Astrocyte (in vitro differentiated cells and primary cell): ENCODE results near the gene NBR1. TPM values are rescaled to one million over a fixed set of nuclear protein-coding genes. Genes with fewer than 3 reads are reported as not detected.

Experiments used
- DNase-seq: peaks from one replicate; pipeline ENCODE4 v3.0.0-alpha.2; 2010; ENCODE audit warnings: low read depth
- FAIRE-seq: peaks from 2 replicates; lab custom pipeline; 2011; peaks lifted over from hg19 to GRCh38; lab: Jason Lieb, UNC
- H2AFZ ChIP-seq: 2 replicates; pipeline ENCODE4 v1.6.0; 2012; ENCODE audit warnings: low read depth, low read length, inconsistent platforms
- H3K27ac ChIP-seq: 2 replicates; pipeline ENCODE4 v1.5.1; 2011; ENCODE audit warnings: low read depth, low read length, inconsistent platforms
- H3K27me3 ChIP-seq: 2 replicates; pipeline ENCODE4 v1.6.0; 2011; ENCODE audit warnings: low read length, inconsistent platforms; ENCODE audit not compliant: insufficient read depth
- H3K36me3 ChIP-seq: 2 replicates; pipeline ENCODE4 v1.5.1; 2011; ENCODE audit warnings: low read length, inconsistent platforms; ENCODE audit not compliant: insufficient read depth
- H3K4me1 ChIP-seq: 2 replicates; pipeline ENCODE4 v1.5.1; 2011; ENCODE audit warnings: low read length, inconsistent platforms; ENCODE audit not compliant: insufficient read depth
- H3K4me2 ChIP-seq: 2 replicates; pipeline ENCODE4 v1.6.0; 2012; ENCODE audit warnings: low read length, inconsistent platforms
- H3K4me3 ChIP-seq: 2 replicates; pipeline ENCODE4 v1.5.1; 2011; ENCODE audit warnings: low read depth, mild to moderate bottlenecking, low read length, inconsistent platforms; ENCODE audit not compliant: insufficient read depth
- H3K79me2 ChIP-seq: 2 replicates; pipeline ENCODE4 v1.6.0; 2012; ENCODE audit warnings: mild to moderate bottlenecking, low read length, inconsistent platforms; ENCODE audit not compliant: insufficient read depth
- H3K9ac ChIP-seq: 2 replicates; pipeline ENCODE4 v1.6.0; 2012; ENCODE audit warnings: mild to moderate bottlenecking, low read length, inconsistent platforms
- H3K9me3 ChIP-seq: 2 replicates; pipeline ENCODE4 v1.5.1; 2012; ENCODE audit warnings: low read depth, mild to moderate bottlenecking, low read length, inconsistent platforms; ENCODE audit not compliant: insufficient read depth
- H4K20me1 ChIP-seq: 2 replicates; pipeline ENCODE4 v1.6.0; 2012; ENCODE audit warnings: low read length, inconsistent platforms; ENCODE audit not compliant: insufficient read depth
- H3K27ac Mint-ChIP-seq: one replicate; pipeline ENCODE4 v1.8.0; 2021; ENCODE audit warnings: mild to moderate bottlenecking, mixed read lengths; ENCODE audit not compliant: unreplicated experiment
- H3K27me3 Mint-ChIP-seq: one replicate; pipeline ENCODE4 v1.8.0; 2021; ENCODE audit warnings: low read depth, mixed read lengths; ENCODE audit not compliant: unreplicated experiment
- H3K36me3 Mint-ChIP-seq: one replicate; pipeline ENCODE4 v1.8.0; 2021; ENCODE audit warnings: low read depth, mixed read lengths; ENCODE audit not compliant: unreplicated experiment
- H3K4me1 Mint-ChIP-seq: one replicate; pipeline ENCODE4 v1.8.0; 2021; ENCODE audit warnings: low read depth, mixed read lengths; ENCODE audit not compliant: unreplicated experiment
- H3K4me3 Mint-ChIP-seq: one replicate; pipeline ENCODE4 v1.8.0; 2021; ENCODE audit warnings: mild to moderate bottlenecking, moderate library complexity, mixed read lengths; ENCODE audit not compliant: unreplicated experiment
- H3K9me3 Mint-ChIP-seq: one replicate; pipeline ENCODE4 v1.8.0; 2021; ENCODE audit warnings: mild to moderate bottlenecking, mixed read lengths; ENCODE audit not compliant: unreplicated experiment
- CTCF ChIP-seq: IDR thresholded peaks from 2 replicates; pipeline ENCODE4 v1.5.1; 2011; ENCODE audit warnings: low read depth, mild to moderate bottlenecking, inconsistent platforms, low read length, moderate library complexity; ENCODE audit not compliant: insufficient read depth
- EZH2 ChIP-seq: IDR thresholded peaks from 2 replicates; pipeline ENCODE4 v1.6.1; 2012; ENCODE audit warnings: mild to moderate bottlenecking, low read length, inconsistent platforms; ENCODE audit not compliant: insufficient read depth
- total RNA-seq: library from RNA; stranded (reverse); gene quantifications from 2 replicates; pipeline ENCODE4 v1.2.1, GENCODE V29; 2021

NBR1 gene
- total RNA-seq, 1 donor from 2014 or later, result 46.8 TPM

- Histone ChIP-seq H4K20me1 (peaks cover 15% of the 10 kb centered on the region), H2AFZ (no peak overlapping the region), H3K79me2 (peaks cover 16% of the 10 kb centered on the region), H3K4me2 (peak overlapping the region; percentile 91), H3K9me3 (no peaks in the 10 kb centered on the region), H3K36me3 (peaks cover 32% of the 10 kb centered on the region), H3K9ac (peak overlapping the region; percentile 91), H3K27ac (no peak overlapping the region), H3K4me1 (peaks cover 11% of the 10 kb centered on the region), H3K27me3 (no peaks in the 10 kb centered on the region), H3K4me3 (peak overlapping the region; percentile 83)
- FAIRE-seq (no peak), DNase-seq (no peak)
- Mint-ChIP-seq H3K4me3 (peak overlapping the region; percentile 94), H3K4me1 (peaks cover 10% of the 10 kb centered on the region), H3K9me3 (no peaks in the 10 kb centered on the region), H3K36me3 (peaks cover 19% of the 10 kb centered on the region), H3K27ac (peak overlapping the region; percentile 98), H3K27me3 (no peaks in the 10 kb centered on the region)
- TF ChIP-seq EZH2 (no peak), CTCF (no peak)
Measured at GRCh38 chr17:43212641-43213490, 41.9 kb downstream of the NBR1 start.

DNA sequence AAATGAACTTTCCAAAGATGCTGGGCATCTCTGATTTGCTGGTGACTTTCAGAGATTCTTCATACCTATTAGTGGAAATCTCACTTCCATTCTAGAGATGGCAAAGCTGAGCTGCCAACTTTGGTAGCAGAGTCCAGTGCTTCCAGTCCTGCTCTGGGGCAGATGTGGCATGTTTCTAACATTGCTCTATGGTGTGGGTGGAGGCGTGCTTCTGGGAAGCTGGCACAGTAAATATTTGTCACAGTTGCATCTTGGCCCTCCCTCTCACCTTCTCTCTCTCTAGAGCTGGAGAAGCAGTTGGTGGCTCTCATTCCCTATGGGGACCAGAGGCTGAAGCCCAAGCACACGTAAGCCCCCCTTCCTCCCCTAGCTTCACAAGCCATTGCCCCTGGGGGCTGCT is 42.5 kb downstream of the NBR1 start:
- Histone ChIP-seq H3K27me3 (no peaks in the 10 kb centered on the region), H3K4me2 (peak overlapping the region; percentile 91), H2AFZ (no peak overlapping the region), H3K4me1 (peaks cover 11% of the 10 kb centered on the region), H3K9me3 (no peaks in the 10 kb centered on the region), H3K4me3 (no peak overlapping the region), H3K9ac (no peak overlapping the region), H3K36me3 (peaks cover 28% of the 10 kb centered on the region), H3K79me2 (peaks cover 16% of the 10 kb centered on the region), H4K20me1 (peaks cover 15% of the 10 kb centered on the region), H3K27ac (no peak overlapping the region)
- peaks cover 23% of the 10 kb centered on the region for H3K36me3 Mint-ChIP-seq
- no peak for TF ChIP-seq CTCF
- no peaks in the 10 kb centered on the region for H3K27me3 Mint-ChIP-seq
- no peak overlapping the region for H3K27ac Mint-ChIP-seq
- DNase-seq (no peak), FAIRE-seq (no peak)
- H3K9me3 Mint-ChIP-seq, result no peaks in the 10 kb centered on the region
- H3K4me1 Mint-ChIP-seq, result peaks cover 10% of the 10 kb centered on the region
- peak overlapping the region; percentile 55 for H3K4me3 Mint-ChIP-seq

DNA sequence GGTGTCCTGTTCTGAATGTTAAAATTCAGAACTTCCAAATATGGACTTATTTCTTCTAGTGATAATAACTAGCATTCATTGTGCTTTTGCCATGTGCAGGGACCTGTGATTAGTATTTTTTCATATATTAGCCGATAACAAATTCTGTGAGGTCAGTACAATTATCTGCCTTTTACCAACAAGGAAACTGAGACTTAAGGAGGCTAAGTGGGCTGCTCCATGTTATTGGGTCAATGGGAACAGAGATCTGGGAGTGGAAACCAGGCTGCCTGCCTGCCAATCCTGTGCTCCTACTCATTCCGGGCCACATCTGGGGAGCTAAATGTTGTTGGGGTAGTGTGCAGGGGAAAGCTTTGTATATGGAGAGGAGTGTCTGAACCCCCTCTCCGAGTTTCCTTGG is 44.3 kb downstream of the NBR1 start:
- Mint-ChIP-seq H3K4me1 (peaks cover 10% of the 10 kb centered on the region), H3K4me3 (no peak overlapping the region)

More for the DNA sequence above, 44.3 kb downstream of the NBR1 start:
- H3K27me3 ChIP-seq, result no peaks in the 10 kb centered on the region
- H3K9me3 Mint-ChIP-seq, result no peaks in the 10 kb centered on the region
- DNase-seq (no peak), FAIRE-seq (no peak)
- H3K4me2 ChIP-seq, result no peak overlapping the region
- H4K20me1 ChIP-seq, result peaks cover 15% of the 10 kb centered on the region
- peaks cover 27% of the 10 kb centered on the region for H3K36me3 ChIP-seq
- no peaks in the 10 kb centered on the region for H3K27me3 Mint-ChIP-seq
- H3K36me3 Mint-ChIP-seq, result peaks cover 30% of the 10 kb centered on the region
- H3K9me3 ChIP-seq, result no peaks in the 10 kb centered on the region
- H2AFZ ChIP-seq, result no peak overlapping the region
- H3K27ac ChIP-seq, result no peak overlapping the region
- H3K27ac Mint-ChIP-seq, result no peak overlapping the region
- H3K4me1 ChIP-seq, result peaks cover 11% of the 10 kb centered on the region
- TF ChIP-seq CTCF, result no peak
- no peak for TF ChIP-seq EZH2
- H3K9ac ChIP-seq, result no peak overlapping the region
- H3K4me3 ChIP-seq, result no peak overlapping the region
- H3K79me2 ChIP-seq, result peaks cover 16% of the 10 kb centered on the region
